ENCODE results near the gene SFMBT2.
A peak's percentile ranks its signal among the peaks of the same experiment; 100 is the strongest.

SFMBT2 gene

GRCh38 chr10:7423521-7423920 lies 12.7 kb upstream of the SFMBT2 start:
- Histone ChIP-seq H3K27me3 (ENCODE audit: insufficient read depth, low read length) (peaks cover 41% of the 10 kb centered on the region), H3K36me3 (ENCODE audit: insufficient read depth, low read depth, low read length) (no peaks in the 10 kb centered on the region), H3K9ac (ENCODE audit: low read depth, low read length) (no peak overlapping the region), H3K27ac (ENCODE audit: low read length) (no peak overlapping the region), H3K9me3 (ENCODE audit: insufficient read depth, low read depth, low read length) (no peaks in the 10 kb centered on the region), H3K4me3 (ENCODE audit: low read length) (peak overlapping the region; percentile 48), H3K4me1 (ENCODE audit: insufficient read depth, low read length) (peaks cover 35% of the 10 kb centered on the region)

GRCh38 chr10:7421526-7421925 lies 10.7 kb upstream of the SFMBT2 start:
- Histone ChIP-seq H3K36me3 (ENCODE audit: insufficient read depth, low read depth, low read length) (no peaks in the 10 kb centered on the region), H3K27ac (ENCODE audit: low read length) (no peak overlapping the region), H3K9me3 (ENCODE audit: insufficient read depth, low read depth, low read length) (no peaks in the 10 kb centered on the region), H3K4me3 (ENCODE audit: low read length) (no peak overlapping the region), H3K27me3 (ENCODE audit: insufficient read depth, low read length) (peaks cover 43% of the 10 kb centered on the region), H3K4me1 (ENCODE audit: insufficient read depth, low read length) (peaks cover 35% of the 10 kb centered on the region), H3K9ac (ENCODE audit: low read depth, low read length) (no peak overlapping the region)

GRCh38 chr10:7419998-7420397 lies 9.2 kb upstream of the SFMBT2 start:
- Histone ChIP-seq H3K4me1 (ENCODE audit: insufficient read depth, low read length) (peaks cover 24% of the 10 kb centered on the region), H3K27me3 (ENCODE audit: insufficient read depth, low read length) (peaks cover 39% of the 10 kb centered on the region), H3K27ac (ENCODE audit: low read length) (no peak overlapping the region), H3K36me3 (ENCODE audit: insufficient read depth, low read depth, low read length) (no peaks in the 10 kb centered on the region), H3K4me3 (ENCODE audit: low read length) (no peak overlapping the region), H3K9ac (ENCODE audit: low read depth, low read length) (no peak overlapping the region), H3K9me3 (ENCODE audit: insufficient read depth, low read depth, low read length) (no peaks in the 10 kb centered on the region)

- Histone ChIP-seq H3K9me3 (ENCODE audit: insufficient read depth, low read depth, low read length) (no peaks in the 10 kb centered on the region), H3K27me3 (ENCODE audit: insufficient read depth, low read length) (peaks cover 41% of the 10 kb centered on the region), H3K36me3 (ENCODE audit: insufficient read depth, low read depth, low read length) (no peaks in the 10 kb centered on the region), H3K9ac (ENCODE audit: low read depth, low read length) (no peak overlapping the region), H3K4me1 (ENCODE audit: insufficient read depth, low read length) (peaks cover 4% of the 10 kb centered on the region; the same call in 1 of the 2 replicates), H3K4me3 (ENCODE audit: low read length) (no peak overlapping the region), H3K27ac (ENCODE audit: low read length) (no peak overlapping the region)
Measured at GRCh38 chr10:7417807-7418206, 7.0 kb upstream of the SFMBT2 start.

- Histone ChIP-seq H3K27me3 (ENCODE audit: insufficient read depth, low read length) (peaks cover 43% of the 10 kb centered on the region), H3K4me3 (ENCODE audit: low read length) (no peak overlapping the region), H3K9me3 (ENCODE audit: insufficient read depth, low read depth, low read length) (no peaks in the 10 kb centered on the region; the same call in 1 of the 2 replicates), H3K36me3 (ENCODE audit: insufficient read depth, low read depth, low read length) (no peaks in the 10 kb centered on the region), H3K4me1 (ENCODE audit: insufficient read depth, low read length) (no peaks in the 10 kb centered on the region; the same call in 1 of the 2 replicates), H3K9ac (ENCODE audit: low read depth, low read length) (no peak overlapping the region), H3K27ac (ENCODE audit: low read length) (no peak overlapping the region)
Measured at GRCh38 chr10:7417103-7417623, 6.3 kb upstream of the SFMBT2 start.

GRCh38 chr10:7414766-7415165 lies 3.9 kb upstream of the SFMBT2 start:
- no peaks in the 10 kb centered on the region; the same call in 1 of the 2 replicates for H3K9me3 ChIP-seq (ENCODE audit: insufficient read depth, low read depth, low read length)
- no peaks in the 10 kb centered on the region for H3K36me3 ChIP-seq (ENCODE audit: insufficient read depth, low read depth, low read length)
- peaks cover 61% of the 10 kb centered on the region for H3K27me3 ChIP-seq (ENCODE audit: insufficient read depth, low read length)
- no peak overlapping the region for H3K9ac ChIP-seq (ENCODE audit: low read depth, low read length)
- no peak overlapping the region for H3K27ac ChIP-seq (ENCODE audit: low read length)
- no peaks in the 10 kb centered on the region; the same call in 1 of the 2 replicates for H3K4me1 ChIP-seq (ENCODE audit: insufficient read depth, low read length)
- H3K4me3 ChIP-seq (ENCODE audit: low read length), result no peak overlapping the region

GRCh38 chr10:7412928-7413282 lies 2.1 kb upstream of the SFMBT2 start:
- no peaks in the 10 kb centered on the region for H3K36me3 ChIP-seq (ENCODE audit: insufficient read depth, low read depth, low read length)
- no peaks in the 10 kb centered on the region; the same call in 1 of the 2 replicates for H3K4me1 ChIP-seq (ENCODE audit: insufficient read depth, low read length)
- H3K4me3 ChIP-seq (ENCODE audit: low read length), result peak overlapping the region; percentile 74
- no peak overlapping the region for H3K27ac ChIP-seq (ENCODE audit: low read length)
- H3K9ac ChIP-seq (ENCODE audit: low read depth, low read length), result no peak overlapping the region
- peaks cover 69% of the 10 kb centered on the region for H3K27me3 ChIP-seq (ENCODE audit: insufficient read depth, low read length)
- no peaks in the 10 kb centered on the region; the same call in 1 of the 2 replicates for H3K9me3 ChIP-seq (ENCODE audit: insufficient read depth, low read depth, low read length)

- H3K27me3 ChIP-seq (ENCODE audit: insufficient read depth, low read length), result peaks cover 75% of the 10 kb centered on the region
- H3K9me3 ChIP-seq (ENCODE audit: insufficient read depth, low read depth, low read length), result no peaks in the 10 kb centered on the region; the same call in 1 of the 2 replicates
- no peak overlapping the region for H3K27ac ChIP-seq (ENCODE audit: low read length)
- H3K36me3 ChIP-seq (ENCODE audit: insufficient read depth, low read depth, low read length), result no peaks in the 10 kb centered on the region
- no peaks in the 10 kb centered on the region; the same call in 1 of the 2 replicates for H3K4me1 ChIP-seq (ENCODE audit: insufficient read depth, low read length)
- peak overlapping the region; percentile 74 for H3K4me3 ChIP-seq (ENCODE audit: low read length)
- no peak overlapping the region for H3K9ac ChIP-seq (ENCODE audit: low read depth, low read length)
Measured at GRCh38 chr10:7412237-7412927, 1.5 kb upstream of the SFMBT2 start.

GRCh38 chr10:7411671-7412128 lies 866 bp upstream of the SFMBT2 start:
- Histone ChIP-seq H3K27ac (ENCODE audit: low read length) (no peak overlapping the region), H3K4me3 (ENCODE audit: low read length) (peak overlapping the region; percentile 74; the same call in 1 of the 2 replicates), H3K9me3 (ENCODE audit: insufficient read depth, low read depth, low read length) (no peaks in the 10 kb centered on the region; the same call in 1 of the 2 replicates), H3K36me3 (ENCODE audit: insufficient read depth, low read depth, low read length) (no peaks in the 10 kb centered on the region), H3K9ac (ENCODE audit: low read depth, low read length) (no peak overlapping the region; the same call in 1 of the 2 replicates), H3K27me3 (ENCODE audit: insufficient read depth, low read length) (peaks cover 81% of the 10 kb centered on the region), H3K4me1 (ENCODE audit: insufficient read depth, low read length) (peaks cover 2% of the 10 kb centered on the region; the same call in 1 of the 2 replicates)

- Histone ChIP-seq H3K4me1 (ENCODE audit: insufficient read depth, low read length) (peaks cover 5% of the 10 kb centered on the region; the same call in 1 of the 2 replicates), H3K9ac (ENCODE audit: low read depth, low read length) (peak overlapping the region; percentile 64; the same call in 1 of the 2 replicates), H3K27me3 (ENCODE audit: insufficient read depth, low read length) (peaks cover 91% of the 10 kb centered on the region), H3K36me3 (ENCODE audit: insufficient read depth, low read depth, low read length) (no peaks in the 10 kb centered on the region), H3K4me3 (ENCODE audit: low read length) (peak overlapping the region; percentile 74), H3K27ac (ENCODE audit: low read length) (no peak overlapping the region), H3K9me3 (ENCODE audit: insufficient read depth, low read depth, low read length) (no peaks in the 10 kb centered on the region; the same call in 1 of the 2 replicates)
Measured at GRCh38 chr10:7410301-7410861, 453 bp downstream of the SFMBT2 start.

GRCh38 chr10:7409732-7410168 lies 1.1 kb downstream of the SFMBT2 start:
- Histone ChIP-seq H3K27ac (ENCODE audit: low read length) (no peak overlapping the region), H3K27me3 (ENCODE audit: insufficient read depth, low read length) (peaks cover 85% of the 10 kb centered on the region), H3K36me3 (ENCODE audit: insufficient read depth, low read depth, low read length) (no peaks in the 10 kb centered on the region), H3K9me3 (ENCODE audit: insufficient read depth, low read depth, low read length) (no peaks in the 10 kb centered on the region; the same call in 1 of the 2 replicates), H3K9ac (ENCODE audit: low read depth, low read length) (peak overlapping the region; percentile 64; the same call in 1 of the 2 replicates), H3K4me3 (ENCODE audit: low read length) (peak overlapping the region; percentile 74), H3K4me1 (ENCODE audit: insufficient read depth, low read length) (peaks cover 8% of the 10 kb centered on the region; the same call in 1 of the 2 replicates)
